Mammary epithelial cell (primary cell): Measurements from ENCODE around the gene NCBP2.
"Not testable (repeated sequence)": the region's sequence is repeated elsewhere in the genome, so short reads cannot be mapped to it uniquely, and the experiment has no call there.

ENCODE experiments used
- CTCF ChIP-seq, 2 donors: IDR thresholded peaks in 1 of 2; conservative IDR thresholded peaks in 1 of 2; 2 replicates each; pipeline ENCODE4 v1.5.1; 2011 to 2012; ENCODE audit warnings: inconsistent platforms in 2 of 2, low read length in 2 of 2, mild to moderate bottlenecking in 2 of 2, control low read depth in 1 of 2, low read depth in 1 of 2; ENCODE audit not compliant: insufficient read depth in 1 of 2; ENCODE audit errors: extremely low read depth in 1 of 2
- EZH2 ChIP-seq: IDR thresholded peaks from 2 replicates; pipeline ENCODE4 v1.6.1; 2012; ENCODE audit warnings: low read length, inconsistent platforms, borderline replicate concordance

DNA sequence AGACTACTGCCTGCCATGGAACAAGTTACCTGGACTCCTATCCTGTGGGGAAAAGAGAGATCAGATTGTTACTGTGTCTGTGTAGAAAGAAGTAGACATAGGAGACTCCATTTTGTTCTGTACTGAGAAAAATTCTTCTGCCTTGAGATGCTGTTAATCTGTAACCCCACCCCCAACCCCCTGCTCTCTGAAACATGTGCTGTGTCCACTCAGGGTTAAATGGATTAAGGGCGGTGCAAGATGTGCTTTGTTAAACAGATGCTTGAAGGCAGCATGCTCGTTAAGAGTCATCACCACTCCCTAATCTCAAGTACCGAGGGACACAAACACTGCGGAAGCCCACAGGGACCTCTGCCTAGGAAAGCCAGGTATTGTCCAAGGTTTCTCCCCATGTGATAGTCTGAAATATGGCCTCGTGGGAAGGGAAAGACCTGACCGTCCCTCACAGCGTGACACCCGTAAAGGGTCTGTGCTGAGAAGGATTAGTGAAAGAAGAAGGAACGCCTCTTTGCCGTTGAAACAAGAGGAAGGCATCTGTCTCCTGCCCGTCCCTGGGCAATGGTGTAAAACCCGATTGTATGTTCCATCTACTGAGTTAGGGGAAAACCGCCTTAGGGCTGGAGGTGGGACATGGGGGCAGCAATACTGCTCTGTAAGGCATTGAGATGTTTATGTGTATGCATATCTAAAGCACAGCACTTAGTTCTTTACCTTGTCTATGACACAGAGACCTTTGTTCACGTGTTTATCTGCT lies 1.9 kb upstream of the NCBP2 start:
- not testable (repeated sequence) for TF ChIP-seq CTCF (conservative IDR thresholded peaks at IDR 0.05 in 1 of 2, IDR thresholded peaks at IDR 0.05 in 1 of 2; ENCODE audit: extremely low read depth in 1 of 2, insufficient read depth in 1 of 2, low read depth in 1 of 2, low read length in 2 of 2); EZH2
